Glutamatergic neuron (in vitro differentiated cells): ENCODE results near the gene MYDGF. TPM values are rescaled to one million over a fixed set of nuclear protein-coding genes. Genes with fewer than 3 reads are reported as not detected.
"Not testable (repeated sequence)": the region's sequence is repeated elsewhere in the genome, so short reads cannot be mapped to it uniquely, and the experiment has no call there.

ENCODE experiments used
- DNase-seq: peaks from one replicate; pipeline ENCODE4 v3.0.0; 2022
- H3K27ac Mint-ChIP-seq: one replicate; pipeline ENCODE4 v1.8.0; 2020; ENCODE audit warnings: mild to moderate bottlenecking, mixed read lengths, inconsistent platforms; ENCODE audit not compliant: unreplicated experiment
- H3K27me3 Mint-ChIP-seq: one replicate; pipeline ENCODE4 v1.8.0; 2020; ENCODE audit warnings: mild to moderate bottlenecking, moderate library complexity, mixed read lengths, inconsistent platforms; ENCODE audit not compliant: unreplicated experiment
- H3K36me3 Mint-ChIP-seq: one replicate; pipeline ENCODE4 v1.8.0; 2020; ENCODE audit warnings: mild to moderate bottlenecking, mixed read lengths, inconsistent platforms; ENCODE audit not compliant: unreplicated experiment
- H3K4me1 Mint-ChIP-seq: one replicate; pipeline ENCODE4 v1.8.0; 2020; ENCODE audit warnings: mild to moderate bottlenecking, low read depth, mixed read lengths, inconsistent platforms; ENCODE audit not compliant: unreplicated experiment
- H3K4me3 Mint-ChIP-seq: one replicate; pipeline ENCODE4 v1.8.0; 2020; ENCODE audit warnings: mild to moderate bottlenecking, mixed read lengths, inconsistent platforms; ENCODE audit not compliant: unreplicated experiment
- H3K9me3 Mint-ChIP-seq: one replicate; pipeline ENCODE4 v1.8.0; 2020; ENCODE audit warnings: mild to moderate bottlenecking, moderate library complexity, mixed read lengths, inconsistent platforms; ENCODE audit not compliant: unreplicated experiment
- CTCF ChIP-seq: fragments of 200-600 bp; sonication (generic); IDR thresholded peaks from one replicate; pipeline ENCODE4 v1.5.0; 2021; ENCODE audit not compliant: partially characterized antibody, unreplicated experiment
- total RNA-seq: library from RNA; stranded (reverse); fragmentation: NEBNext Ultra II Directional; extraction: Animal tissue kit (Norgen Biotek cat#: 25700); gene quantifications from one replicate; pipeline ENCODE4 v1.2.1, GENCODE V29; 2021; ENCODE audit not compliant: unreplicated experiment

The MYDGF gene
- total RNA-seq, 1 donor from 2014 or later, result 32.6 TPM

GRCh38 chr19:4715529-4716221 is 45.5 kb upstream of the MYDGF start:
- Mint-ChIP-seq H3K36me3 (peaks cover 4% of the 10 kb centered on the region), H3K27ac (no peak overlapping the region), H3K4me3 (no peak overlapping the region), H3K9me3 (peaks cover 5% of the 10 kb centered on the region), H3K4me1 (peaks cover 2% of the 10 kb centered on the region), H3K27me3 (peaks cover 7% of the 10 kb centered on the region)
- no peak for DNase-seq
- TF ChIP-seq CTCF, result no peak

- H3K27me3 Mint-ChIP-seq, H3K36me3 Mint-ChIP-seq, H3K27ac Mint-ChIP-seq, H3K9me3 Mint-ChIP-seq, DNase-seq, H3K4me3 Mint-ChIP-seq, H3K4me1 Mint-ChIP-seq: not testable (repeated sequence)
Measured at GRCh38 chr19:4715178-4715528, 45.0 kb upstream of the MYDGF start.

GRCh38 chr19:4714016-4714415 is 43.9 kb upstream of the MYDGF start:
- no peak overlapping the region for H3K27ac Mint-ChIP-seq
- H3K4me3 Mint-ChIP-seq, result no peak overlapping the region
- H3K27me3 Mint-ChIP-seq, result peaks cover 7% of the 10 kb centered on the region
- H3K36me3 Mint-ChIP-seq, result peaks cover 9% of the 10 kb centered on the region
- peaks cover 3% of the 10 kb centered on the region for H3K9me3 Mint-ChIP-seq
- no peaks in the 10 kb centered on the region for H3K4me1 Mint-ChIP-seq
- no peak for DNase-seq
- TF ChIP-seq CTCF, result no peak

GRCh38 chr19:4713384-4713951 is 43.3 kb upstream of the MYDGF start:
- Mint-ChIP-seq H3K4me1 (no peaks in the 10 kb centered on the region), H3K27me3 (peaks cover 8% of the 10 kb centered on the region), H3K4me3 (no peak overlapping the region), H3K27ac (no peak overlapping the region), H3K36me3 (peaks cover 9% of the 10 kb centered on the region), H3K9me3 (peaks cover 3% of the 10 kb centered on the region)
- no peak for DNase-seq
- no peak for TF ChIP-seq CTCF

- Mint-ChIP-seq H3K27me3 (peaks cover 9% of the 10 kb centered on the region), H3K27ac (no peak overlapping the region), H3K4me3 (no peak overlapping the region)
Measured at GRCh38 chr19:4712771-4713170, 42.6 kb upstream of the MYDGF start.

More at GRCh38 chr19:4712771-4713170, 42.6 kb upstream of the MYDGF start:
- Mint-ChIP-seq H3K36me3 (peaks cover 9% of the 10 kb centered on the region), H3K4me1 (no peaks in the 10 kb centered on the region), H3K9me3 (peaks cover 3% of the 10 kb centered on the region)
- TF ChIP-seq CTCF, result no peak
- no peak for DNase-seq
